GM23338 (cell line): ENCODE measurements around the gene MLPH. TPM values are rescaled to one million over a fixed set of nuclear protein-coding genes. Genes with fewer than 3 reads are reported as not detected.

Experiments used
- ATAC-seq: fragments of 200-7000 bp; cut with Tn5 transposase; 3 replicates; pipeline ENCODE4 v1.9.1; 2020
- DNase-seq: peaks from one replicate; pipeline ENCODE4 v3.0.0-alpha.2; 2015; ENCODE audit warnings: low spot score
- H2AFZ ChIP-seq: fragments of 200-600 bp; sonication (generic); 2 replicates; pipeline ENCODE4 v1.8.0; 2016; ENCODE audit warnings: antibody characterized with exemption, mild to moderate bottlenecking, moderate library complexity
- H3F3A ChIP-seq: fragments of 200-600 bp; sonication (generic); replicated peaks from 2 replicates; pipeline ENCODE4 v1.8.0; 2017; ENCODE audit warnings: antibody characterized with exemption, mixed run types, low read depth
- H3K27ac ChIP-seq: fragments of 200-600 bp; sonication (generic); 2 replicates; pipeline ENCODE4 v1.6.1; 2016; ENCODE audit warnings: low read depth
- H3K27me3 ChIP-seq: fragments of 200-600 bp; sonication (generic); 2 replicates; pipeline ENCODE4 v1.8.0; 2016; ENCODE audit warnings: mild to moderate bottlenecking, mixed run types, moderate library complexity; ENCODE audit not compliant: insufficient read depth
- H3K36me3 ChIP-seq: fragments of 200-600 bp; sonication (generic); 2 replicates; pipeline ENCODE4 v1.8.0; 2016; ENCODE audit warnings: mild to moderate bottlenecking; ENCODE audit not compliant: insufficient read depth
- H3K4me1 ChIP-seq: fragments of 200-600 bp; sonication (generic); 2 replicates; pipeline ENCODE4 v1.8.0; 2016; ENCODE audit warnings: mild to moderate bottlenecking, moderate library complexity; ENCODE audit not compliant: insufficient read depth
- H3K4me2 ChIP-seq: fragments of 200-600 bp; sonication (generic); 2 replicates; pipeline ENCODE4 v1.7.1; 2017; ENCODE audit warnings: mixed run types
- H3K4me3 ChIP-seq: fragments of 200-600 bp; sonication (generic); 2 replicates; pipeline ENCODE4 v1.6.1; 2016; ENCODE audit warnings: mixed run types
- H3K79me2 ChIP-seq: fragments of 200-600 bp; sonication (generic); replicated peaks from 2 replicates; pipeline ENCODE4 v1.8.0; 2017; ENCODE audit warnings: mild to moderate bottlenecking; ENCODE audit not compliant: insufficient read depth
- H3K9me2 ChIP-seq: fragments of 200-600 bp; sonication (generic); 2 replicates; pipeline ENCODE4 v1.8.0; 2017; ENCODE audit not compliant: insufficient read depth
- H4K20me1 ChIP-seq: fragments of 200-600 bp; sonication (generic); replicated peaks from 2 replicates; pipeline ENCODE4 v1.8.0; 2017; ENCODE audit warnings: mild to moderate bottlenecking; ENCODE audit not compliant: insufficient read depth
- H3K27ac Mint-ChIP-seq: 2 replicates; pipeline ENCODE4 v1.8.0; 2020; ENCODE audit warnings: inconsistent platforms, mild to moderate bottlenecking, moderate library complexity, mixed read lengths
- H3K27me3 Mint-ChIP-seq: 3 replicates; pipeline ENCODE4 v1.8.0; 2022; ENCODE audit warnings: low read depth, mild to moderate bottlenecking, moderate library complexity, mixed read lengths, inconsistent platforms; ENCODE audit not compliant: insufficient read depth, poor library complexity
- H3K36me3 Mint-ChIP-seq: 3 replicates; pipeline ENCODE4 v1.8.0; 2021; ENCODE audit warnings: low read depth, mild to moderate bottlenecking, inconsistent platforms, moderate library complexity, mixed read lengths
- H3K4me1 Mint-ChIP-seq: 3 replicates; pipeline ENCODE4 v1.8.0; 2020; ENCODE audit warnings: mild to moderate bottlenecking, inconsistent platforms, mixed read lengths
- H3K4me3 Mint-ChIP-seq: 3 replicates; pipeline ENCODE4 v1.8.0; 2021; ENCODE audit warnings: moderate library complexity, mild to moderate bottlenecking, inconsistent platforms, mixed read lengths
- H3K9me3 Mint-ChIP-seq: 3 replicates; pipeline ENCODE4 v1.8.0; 2020; ENCODE audit warnings: moderate library complexity, mild to moderate bottlenecking, inconsistent platforms, mixed read lengths
- CREB1 ChIP-seq: fragments of 250-450 bp; sonication (Bioruptor Pico); IDR thresholded peaks from 2 replicates; pipeline ENCODE4 v1.5.0; 2020; ENCODE audit warnings: low read depth, mild to moderate bottlenecking, moderate library complexity
- CTCF ChIP-seq, 2 experiments: fragments of 200-600 bp in 1 of 2; sonication (generic) in 1 of 2; conservative IDR thresholded peaks; 2 replicates each; pipeline versions ENCODE4 v1.5.1 to v1.6.1; 2016 to 2017; ENCODE audit warnings: antibody characterized with exemption in 2 of 2, low read depth in 2 of 2, mild to moderate bottlenecking in 2 of 2, moderate library complexity in 1 of 2
- ETS1 ChIP-seq: IDR thresholded peaks from 2 replicates; pipeline ENCODE4 v1.6.1; 2016; ENCODE audit warnings: antibody characterized with exemption
- EZH2 ChIP-seq: fragments of 200-600 bp; sonication (generic); IDR thresholded peaks from one replicate; pipeline ENCODE4 v1.8.0; 2017; ENCODE audit warnings: antibody characterized with exemption, mild to moderate bottlenecking, low read depth; ENCODE audit not compliant: unreplicated experiment
- EZH2phosphoT487 ChIP-seq: fragments of 200-600 bp; sonication (generic); IDR thresholded peaks from one replicate; pipeline ENCODE4 v1.8.1; 2018; ENCODE audit warnings: antibody characterized with exemption; ENCODE audit not compliant: unreplicated experiment
- JUNB ChIP-seq: IDR thresholded peaks from one replicate; pipeline ENCODE4 v1.6.1; 2016; ENCODE audit warnings: antibody characterized with exemption; ENCODE audit not compliant: unreplicated experiment
- NANOG ChIP-seq: IDR thresholded peaks from 2 replicates; pipeline ENCODE4 v1.6.1; 2016; ENCODE audit warnings: antibody characterized with exemption, borderline replicate concordance
- POLR2AphosphoS5 ChIP-seq: IDR thresholded peaks from 2 replicates; pipeline ENCODE4 v1.6.1; 2016; ENCODE audit warnings: antibody characterized with exemption, low read depth
- STAT1 ChIP-seq: IDR thresholded peaks from one replicate; pipeline ENCODE4 v1.6.1; 2016; ENCODE audit warnings: antibody characterized with exemption; ENCODE audit not compliant: unreplicated experiment
- ZNF114 ChIP-seq: fragments of 250-450 bp; sonication (Bioruptor Pico); IDR thresholded peaks from 2 replicates; pipeline ENCODE4 v1.5.0; 2020; ENCODE audit warnings: mild to moderate bottlenecking, moderate library complexity
- ZNF331 ChIP-seq: fragments of 250-450 bp; sonication (Bioruptor Pico); IDR thresholded peaks from 2 replicates; pipeline ENCODE4 v1.5.0; 2020; ENCODE audit warnings: low read depth, mild to moderate bottlenecking, moderate library complexity
- polyA plus RNA-seq: library from polyadenylated mRNA; unstranded; fragments of >200 nt; fragmentation: Nextera tagmentation; extraction: Ambion mirVana; gene quantifications from 2 replicates; pipeline ENCODE4 v1.2.1, GENCODE V29; 2016
- total RNA-seq: library from RNA; depleted of rRNA; stranded (reverse); fragments of >200 nt; shearing (Covaris generic); gene quantifications from 2 replicates; pipeline ENCODE4 v1.2.3, GENCODE V29; 2014

MLPH gene
- total and polyA plus RNA-seq, 2 experiments from 2014 or later, result 13.6 to 16.5 TPM

GRCh38 chr2:237488295-237488694, 1.2 kb downstream of the MLPH start (continued):
- no peak for TF ChIP-seq CTCF (conservative IDR thresholded peaks at IDR 0.05; ENCODE audit: low read depth in 2 of 2)
- no peak for TF ChIP-seq CREB1 (CRISPR knock-in tag)
- no peak for TF ChIP-seq NANOG
- TF ChIP-seq ETS1, result no peak
- no peak for TF ChIP-seq ZNF114
- no peak for TF ChIP-seq POLR2AphosphoS5
- TF ChIP-seq STAT1, result no peak
- TF ChIP-seq ZNF331, result no peak
- TF ChIP-seq JUNB, result no peak

GRCh38 chr2:237488901-237489860, 2.1 kb downstream of the MLPH start:
- Histone ChIP-seq H3K27ac (peak overlapping the region; percentile 60), H3F3A (no peaks in the 10 kb centered on the region), H2AFZ (no peak overlapping the region), H3K4me2 (peak overlapping the region; percentile 66), H3K4me3 (peak overlapping the region; percentile 3; the same call in 1 of the 2 replicates), H3K4me1 (peaks cover 38% of the 10 kb centered on the region), H3K36me3 (peaks cover 6% of the 10 kb centered on the region; the same call in 1 of the 2 replicates), H3K27me3 (peaks cover 41% of the 10 kb centered on the region), H3K9me2 (no peaks in the 10 kb centered on the region), H4K20me1 (no peaks in the 10 kb centered on the region), H3K79me2 (0 out of 2 replicates have a peak, but pooled peaks cover 3% of the 10 kb centered on the region)
- H3K4me1 Mint-ChIP-seq, result peaks cover 41% of the 10 kb centered on the region
- H3K9me3 Mint-ChIP-seq, result peaks cover 23% of the 10 kb centered on the region
- peak overlapping the region; percentile 77 for H3K27ac Mint-ChIP-seq
- peaks cover 38% of the 10 kb centered on the region for H3K36me3 Mint-ChIP-seq
- peaks cover 32% of the 10 kb centered on the region for H3K27me3 Mint-ChIP-seq
- peak overlapping the region; percentile 11; the same call in 1 of the 3 replicates for H3K4me3 Mint-ChIP-seq
- TF ChIP-seq EZH2 (no peak), EZH2phosphoT487 (no peak)
- peak; percentile 5 for ATAC-seq
- no peak for DNase-seq
